HepG2 (cell line): Measurements from ENCODE around the gene TMEM176A. TPM values are rescaled to one million over a fixed set of nuclear protein-coding genes. Genes with fewer than 3 reads are reported as not detected.

Experiments used
- ATF2 ChIP-seq: sonication (generic); formaldehyde crosslinking; IDR thresholded peaks from 2 replicates; pipeline ENCODE4 v1.4.0; 2020; ENCODE audit warnings: missing genetic modification reagents
- KDM6A ChIP-seq: IDR thresholded peaks from 2 replicates; pipeline ENCODE4 v1.6.1; 2016; ENCODE audit warnings: low read depth
- MEF2D ChIP-seq: sonication (generic); formaldehyde crosslinking; IDR thresholded peaks from 2 replicates; pipeline ENCODE4 v1.5.1; 2020; ENCODE audit warnings: mild to moderate bottlenecking, missing genetic modification reagents
- POLR2A ChIP-seq, 2 experiments: IDR thresholded peaks; 2 replicates each; pipeline ENCODE4 v1.6.1; 2011; ENCODE audit warnings: low read depth in 2 of 2, low read length in 2 of 2, mild to moderate bottlenecking in 1 of 2, moderate library complexity in 1 of 2; ENCODE audit not compliant: insufficient read depth in 1 of 2
- PRMT3 ChIP-seq: sonication (generic); formaldehyde crosslinking; IDR thresholded peaks from 2 replicates; pipeline ENCODE4 v1.8.1; 2022; ENCODE audit warnings: low read depth, mild to moderate bottlenecking, moderate library complexity, missing genetic modification reagents, borderline replicate concordance
- RARA ChIP-seq: IDR thresholded peaks from 2 replicates; pipeline ENCODE4 v1.6.1; 2016; ENCODE audit warnings: missing genetic modification reagents, missing compliant biosample characterization
- REPIN1 ChIP-seq: sonication (generic); formaldehyde crosslinking; IDR thresholded peaks from 2 replicates; pipeline ENCODE4 v1.8.0; 2022; ENCODE audit warnings: missing genetic modification reagents, low read depth, mild to moderate bottlenecking, borderline replicate concordance
- SKI ChIP-seq: fragments of 450-650 bp; IDR thresholded peaks from one replicate; pipeline ENCODE4 v1.6.1; 2018; ENCODE audit warnings: mild to moderate bottlenecking; ENCODE audit not compliant: partially characterized antibody
- SOX13 ChIP-seq, 3 experiments: fragments of 450-650 bp in 1 of 3; sonication (generic) in 1 of 3; formaldehyde crosslinking in 1 of 3; IDR thresholded peaks in 2 of 3; conservative IDR thresholded peaks in 1 of 3; 2 replicates each; pipeline versions ENCODE4 v1.5.0 to v1.6.1; 2016 to 2020; ENCODE audit warnings: antibody characterized with exemption in 1 of 3, mild to moderate bottlenecking in 1 of 3, missing compliant biosample characterization in 1 of 3, missing genetic modification reagents in 1 of 3, moderate library complexity in 1 of 3
- ZBTB43 ChIP-seq: sonication (generic); formaldehyde crosslinking; conservative IDR thresholded peaks from 2 replicates; pipeline ENCODE4 v1.4.0; 2020; ENCODE audit warnings: missing genetic modification reagents
- ZMYM3 ChIP-seq: sonication (generic); formaldehyde crosslinking; IDR thresholded peaks from 2 replicates; pipeline ENCODE4 v1.5.1; 2020; ENCODE audit warnings: mild to moderate bottlenecking, missing genetic modification reagents
- ZNF124 ChIP-seq: sonication (generic); formaldehyde crosslinking; IDR thresholded peaks from 2 replicates; pipeline ENCODE4 v1.4.0; 2020; ENCODE audit warnings: missing genetic modification reagents
- ZNF543 ChIP-seq: sonication (generic); formaldehyde crosslinking; IDR thresholded peaks from 2 replicates; pipeline ENCODE4 v1.4.0; 2020; ENCODE audit warnings: mild to moderate bottlenecking, missing genetic modification reagents
- ZNF564 ChIP-seq: sonication (generic); formaldehyde crosslinking; IDR thresholded peaks from 2 replicates; pipeline ENCODE4 v1.8.1; 2023; ENCODE audit warnings: mild to moderate bottlenecking, missing genetic modification reagents
- ZNF580 ChIP-seq: IDR thresholded peaks from 2 replicates; pipeline ENCODE4 v1.6.1; 2016; ENCODE audit warnings: low read depth, borderline replicate concordance
- ZNF768 ChIP-seq: sonication (generic); formaldehyde crosslinking; IDR thresholded peaks from 2 replicates; pipeline ENCODE4 v1.4.0; 2020; ENCODE audit warnings: missing genetic modification reagents
- polyA plus RNA-seq, 8 experiments: library from polyadenylated mRNA; depleted of rRNA in 3 of 8; stranded (reverse) in 7 of 8; unstranded in 1 of 8; fragments of >200 nt; fragmentation: Illumina TruSeq in 4 of 8; extraction: Trizol in 4 of 8; gene quantifications; 2 replicates each; pipeline versions ENCODE4 v1.2.1 to v1.2.3, GENCODE V29; 2011 to 2016; ENCODE audit warnings: low read depth in 4 of 8, missing spikeins in 1 of 8, mixed read lengths in 1 of 8; ENCODE audit not compliant: insufficient read depth in 1 of 8
- total RNA-seq, 5 experiments: library from RNA; depleted of rRNA; stranded (reverse); fragments of >200 nt; fragmentation: Illumina TruSeq; extraction: Trizol; gene quantifications; 2 replicates each; pipeline ENCODE4 v1.2.3, GENCODE V29; 2016; ENCODE audit warnings: low read depth in 1 of 5
- TF ChIP-seq, protein P1 (sequence below), 2 experiments: sonication (generic) in 1 of 2; formaldehyde crosslinking in 1 of 2; IDR thresholded peaks; 2 replicates each; pipeline versions ENCODE4 v1.4.0 to v1.6.1; 2018 to 2020; ENCODE audit warnings: missing genetic modification reagents in 2 of 2, borderline replicate concordance in 1 of 2, low read depth in 1 of 2, mild to moderate bottlenecking in 1 of 2, missing biosample characterization in 1 of 2
- TF ChIP-seq, protein P2 (sequence below): IDR thresholded peaks from 2 replicates; pipeline ENCODE4 v1.6.1; 2018; ENCODE audit warnings: missing genetic modification reagents, mild to moderate bottlenecking, missing compliant biosample characterization
- TF ChIP-seq, protein P3 (sequence below): sonication (generic); formaldehyde crosslinking; IDR thresholded peaks from 2 replicates; pipeline ENCODE4 v1.4.0; 2020; ENCODE audit warnings: low read depth, mild to moderate bottlenecking, missing genetic modification reagents

The TMEM176A gene
- total and polyA plus RNA-seq, 2 of the 13 experiments (the other 11 are each of a cell fraction or from before 2014, with no cell fraction given) = not detected

GRCh38 chr7:150807616-150808438 lies 7.3 kb downstream of the TMEM176A start (continued):
- TF ChIP-seq, protein P1, sequence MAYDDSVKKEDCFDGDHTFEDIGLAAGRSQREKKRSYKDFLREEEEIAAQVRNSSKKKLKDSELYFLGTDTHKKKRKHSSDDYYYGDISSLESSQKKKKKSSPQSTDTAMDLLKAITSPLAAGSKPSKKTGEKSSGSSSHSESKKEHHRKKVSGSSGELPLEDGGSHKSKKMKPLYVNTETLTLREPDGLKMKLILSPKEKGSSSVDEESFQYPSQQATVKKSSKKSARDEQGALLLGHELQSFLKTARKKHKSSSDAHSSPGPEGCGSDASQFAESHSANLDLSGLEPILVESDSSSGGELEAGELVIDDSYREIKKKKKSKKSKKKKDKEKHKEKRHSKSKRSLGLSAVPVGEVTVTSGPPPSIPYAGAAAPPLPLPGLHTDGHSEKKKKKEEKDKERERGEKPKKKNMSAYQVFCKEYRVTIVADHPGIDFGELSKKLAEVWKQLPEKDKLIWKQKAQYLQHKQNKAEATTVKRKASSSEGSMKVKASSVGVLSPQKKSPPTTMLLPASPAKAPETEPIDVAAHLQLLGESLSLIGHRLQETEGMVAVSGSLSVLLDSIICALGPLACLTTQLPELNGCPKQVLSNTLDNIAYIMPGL (CRISPR knock-in tag; IDR thresholded peaks at IDR 0.05; ENCODE audit: borderline replicate concordance in 1 of 2, low read depth in 1 of 2) = peak; percentile 51 to 52; a peak in 2 of 4 replicates
- 0 out of 2 replicates have a peak, but pooled peaks have one; percentile 25 for TF ChIP-seq ATF2 (CRISPR knock-in tag)
- TF ChIP-seq SOX13 (IDR thresholded peaks at IDR 0.05) = peak; percentile 28; the same call in 1 of the 2 replicates
- peak in 1 of 2 experiments; percentile 50; a peak in 1 of 4 replicates for TF ChIP-seq SOX13 (CRISPR knock-in tag; conservative IDR thresholded peaks at IDR 0.05 in 1 of 2, IDR thresholded peaks at IDR 0.05 in 1 of 2)
- TF ChIP-seq ZMYM3 (CRISPR knock-in tag) = peak; percentile 82
- TF ChIP-seq ZNF580 (CRISPR knock-in tag) = 0 out of 2 replicates have a peak, but pooled peaks have one; percentile 29
- TF ChIP-seq REPIN1 (CRISPR knock-in tag) = peak; percentile 75
- peak; percentile 32 for TF ChIP-seq SKI
- 0 out of 2 replicates have a peak, but pooled peaks have one; percentile 36 for TF ChIP-seq ZNF564 (CRISPR knock-in tag)
- peak in 1 of 2 experiments; percentile 26; a peak in 2 of 4 replicates for TF ChIP-seq POLR2A (IDR thresholded peaks at IDR 0.05; ENCODE audit: insufficient read depth in 1 of 2, low read depth in 2 of 2, low read length in 2 of 2)
- TF ChIP-seq ZNF124 (CRISPR knock-in tag) = peak; percentile 34; the same call in 1 of the 2 replicates
- TF ChIP-seq RARA (CRISPR knock-in tag) = 0 out of 2 replicates have a peak, but pooled peaks have one; percentile 7
- peak; percentile 89 for TF ChIP-seq KDM6A (CRISPR knock-in tag)
- TF ChIP-seq, protein P2, sequence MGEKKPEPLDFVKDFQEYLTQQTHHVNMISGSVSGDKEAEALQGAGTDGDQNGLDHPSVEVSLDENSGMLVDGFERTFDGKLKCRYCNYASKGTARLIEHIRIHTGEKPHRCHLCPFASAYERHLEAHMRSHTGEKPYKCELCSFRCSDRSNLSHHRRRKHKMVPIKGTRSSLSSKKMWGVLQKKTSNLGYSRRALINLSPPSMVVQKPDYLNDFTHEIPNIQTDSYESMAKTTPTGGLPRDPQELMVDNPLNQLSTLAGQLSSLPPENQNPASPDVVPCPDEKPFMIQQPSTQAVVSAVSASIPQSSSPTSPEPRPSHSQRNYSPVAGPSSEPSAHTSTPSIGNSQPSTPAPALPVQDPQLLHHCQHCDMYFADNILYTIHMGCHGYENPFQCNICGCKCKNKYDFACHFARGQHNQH (CRISPR knock-in tag) = peak; percentile 83
- TF ChIP-seq ZNF768 (CRISPR knock-in tag) = peak; percentile 34; the same call in 1 of the 2 replicates
- TF ChIP-seq MEF2D (CRISPR knock-in tag) = peak; percentile 73; the same call in 1 of the 2 replicates
- TF ChIP-seq ZBTB43 (CRISPR knock-in tag) = 0 out of 2 replicates have a peak, but pooled peaks have one; percentile 39
- TF ChIP-seq ZNF543 = peak; percentile 56; the same call in 1 of the 2 replicates
- TF ChIP-seq, protein P3, sequence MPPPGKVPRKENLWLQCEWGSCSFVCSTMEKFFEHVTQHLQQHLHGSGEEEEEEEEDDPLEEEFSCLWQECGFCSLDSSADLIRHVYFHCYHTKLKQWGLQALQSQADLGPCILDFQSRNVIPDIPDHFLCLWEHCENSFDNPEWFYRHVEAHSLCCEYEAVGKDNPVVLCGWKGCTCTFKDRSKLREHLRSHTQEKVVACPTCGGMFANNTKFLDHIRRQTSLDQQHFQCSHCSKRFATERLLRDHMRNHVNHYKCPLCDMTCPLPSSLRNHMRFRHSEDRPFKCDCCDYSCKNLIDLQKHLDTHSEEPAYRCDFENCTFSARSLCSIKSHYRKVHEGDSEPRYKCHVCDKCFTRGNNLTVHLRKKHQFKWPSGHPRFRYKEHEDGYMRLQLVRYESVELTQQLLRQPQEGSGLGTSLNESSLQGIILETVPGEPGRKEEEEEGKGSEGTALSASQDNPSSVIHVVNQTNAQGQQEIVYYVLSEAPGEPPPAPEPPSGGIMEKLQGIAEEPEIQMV (CRISPR knock-in tag) = peak; percentile 61; the same call in 1 of the 2 replicates
- 0 out of 2 replicates have a peak, but pooled peaks have one; percentile 41 for TF ChIP-seq PRMT3
